Vagina (tissue), 2 donors: ENCODE results near the gene ZSCAN2. TPM values are rescaled to one million over a fixed set of nuclear protein-coding genes. Genes with fewer than 3 reads are reported as not detected.

Experiments
- DNase-seq, 2 donors: peaks; one replicate each; pipeline ENCODE4 v3.0.0-alpha.2; 2017; ENCODE audit errors: extremely low spot score in 2 of 2
- H3K27ac ChIP-seq: fragments of 200-600 bp; sonication (generic); one replicate; pipeline ENCODE4 v1.5.1; 2019
- H3K27me3 ChIP-seq: fragments of 200-600 bp; sonication (generic); one replicate; pipeline ENCODE4 v1.5.1; 2019
- H3K36me3 ChIP-seq, 2 donors: fragments of 200-600 bp; sonication (generic); one replicate each; pipeline ENCODE4 v1.5.1; 2017 to 2019
- H3K4me1 ChIP-seq: fragments of 200-600 bp; sonication (generic); one replicate; pipeline ENCODE4 v1.5.1; 2019
- H3K4me3 ChIP-seq, 2 donors: fragments of 200-600 bp; sonication (generic); 1 replicate in 1 of 2; 2 replicates in 1 of 2; pipeline ENCODE4 v1.5.1; 2016 to 2019
- H3K9me3 ChIP-seq: fragments of 200-600 bp; sonication (generic); one replicate; pipeline ENCODE4 v1.5.1; 2019
- CTCF ChIP-seq, 3 experiments: fragments of 450-650 bp in 2 of 3; fragments of 200-600 bp in 1 of 3; sonication (generic) in 1 of 3; IDR thresholded peaks; one replicate each; pipeline ENCODE4 v1.5.1; 2017 to 2019; ENCODE audit warnings: antibody characterized with exemption in 3 of 3, mild to moderate bottlenecking in 2 of 3, moderate library complexity in 2 of 3
- POLR2A ChIP-seq, 2 donors: fragments of 450-650 bp; IDR thresholded peaks; one replicate each; pipeline ENCODE4 v1.6.1; 2017; ENCODE audit warnings: antibody characterized with exemption in 2 of 2, mild to moderate bottlenecking in 2 of 2, moderate library complexity in 2 of 2
- POLR2AphosphoS5 ChIP-seq, 2 donors: sonication (generic); formaldehyde crosslinking; IDR thresholded peaks; one replicate each; pipeline ENCODE4 v1.9.0; 2017; ENCODE audit warnings: antibody characterized with exemption in 2 of 2, mild to moderate bottlenecking in 2 of 2, low read depth in 1 of 2; ENCODE audit not compliant: insufficient read depth in 1 of 2
- intact Hi-C: fragments of 100-400 bp; cut with DNase I; formaldehyde crosslinking; loops from one replicate; pipeline ENCODE4 v1.15.1; 2023
- total RNA-seq: library from RNA; depleted of rRNA; stranded (reverse); fragments of >200 nt; gene quantifications from one replicate; pipeline ENCODE4 v1.2.3, GENCODE V29; 2016

ZSCAN2 gene
- total RNA-seq, 1 donor from 2014 or later = 7.9 TPM

GRCh38 chr15:84597296-84597695, 3.5 kb upstream of the ZSCAN2 start:
- peaks cover 19% of the 10 kb centered on the region for H3K4me1 ChIP-seq
- DNase-seq = no peak
- no peak overlapping the region for H3K4me3 ChIP-seq
- H3K27me3 ChIP-seq = no peaks in the 10 kb centered on the region
- no peaks in the 10 kb centered on the region for H3K9me3 ChIP-seq
- TF ChIP-seq POLR2AphosphoS5 (IDR thresholded peaks at IDR 0.05; ENCODE audit: insufficient read depth in 1 of 2, low read depth in 1 of 2) (no peak), POLR2A (IDR thresholded peaks at IDR 0.05) (no peak), CTCF (IDR thresholded peaks at IDR 0.05) (no peak)
- no peaks in the 10 kb centered on the region for H3K36me3 ChIP-seq
- intact Hi-C loops = loop anchor here (10.0 kb wide), 1 partner anchor 218 kb away; the partner anchor contains the start of gene ALPK3
- H3K27ac ChIP-seq = no peak overlapping the region

- no peak for DNase-seq
- Histone ChIP-seq H3K4me3 (no peak overlapping the region), H3K9me3 (no peaks in the 10 kb centered on the region), H3K27ac (no peak overlapping the region), H3K4me1 (peaks cover 19% of the 10 kb centered on the region), H3K27me3 (no peaks in the 10 kb centered on the region), H3K36me3 (no peaks in the 10 kb centered on the region)
- intact Hi-C loops = loop anchor here (10.0 kb wide), 1 partner anchor 217 kb away; the partner anchor contains the start of gene ALPK3
- TF ChIP-seq POLR2A (IDR thresholded peaks at IDR 0.05) (no peak), CTCF (IDR thresholded peaks at IDR 0.05) (no peak), POLR2AphosphoS5 (IDR thresholded peaks at IDR 0.05; ENCODE audit: insufficient read depth in 1 of 2, low read depth in 1 of 2) (no peak)
These were observed 2.6 kb upstream of the ZSCAN2 start for GRCh38 chr15:84598250-84598649.

- Histone ChIP-seq H3K27me3 (no peaks in the 10 kb centered on the region), H3K36me3 (no peaks in the 10 kb centered on the region), H3K4me1 (peaks cover 19% of the 10 kb centered on the region), H3K27ac (no peak overlapping the region), H3K4me3 (no peak overlapping the region), H3K9me3 (no peaks in the 10 kb centered on the region)
- TF ChIP-seq POLR2A (IDR thresholded peaks at IDR 0.05) (no peak), CTCF (IDR thresholded peaks at IDR 0.05) (peak in 2 of 3 experiments; percentile 23 to 47)
- intact Hi-C loops = loop anchor here (10.0 kb wide), 1 partner anchor 216 kb away; the partner anchor contains the start of gene ALPK3
- DNase-seq = no peak
These were observed 1.8 kb upstream of the ZSCAN2 start for GRCh38 chr15:84598993-84599392.

- Histone ChIP-seq H3K27me3 (no peaks in the 10 kb centered on the region), H3K36me3 (peaks cover 0 to 2% of the 10 kb centered on the region in 2 donors), H3K9me3 (no peaks in the 10 kb centered on the region), H3K27ac (no peak overlapping the region), H3K4me3 (peak overlapping the region in 1 of 2 donors; percentile 93), H3K4me1 (peaks cover 19% of the 10 kb centered on the region)
- intact Hi-C loops = loop anchor here (5.0 to 10.0 kb wide), 2 partner anchors 215 to 327 kb away; partner anchors contain the start of gene ALPK3
- TF ChIP-seq POLR2A (IDR thresholded peaks at IDR 0.05) (no peak), CTCF (IDR thresholded peaks at IDR 0.05) (no peak)
- no peak for DNase-seq
These were observed 903 bp upstream of the ZSCAN2 start for GRCh38 chr15:84599906-84600305.

GRCh38 chr15:84600331-84600686, 500 bp upstream of the ZSCAN2 start:
- no peaks in the 10 kb centered on the region for H3K27me3 ChIP-seq
- H3K36me3 ChIP-seq = peaks cover 0 to 3% of the 10 kb centered on the region in 2 donors
- intact Hi-C loops = loop anchor here (5.0 kb wide), 1 partner anchor 327 kb away; no protein-coding TSS in a partner anchor
- peak in 1 of 2 donors; percentile 92 for DNase-seq
- peak overlapping the region; percentile 70 for H3K27ac ChIP-seq
- TF ChIP-seq POLR2AphosphoS5 (IDR thresholded peaks at IDR 0.05; ENCODE audit: insufficient read depth in 1 of 2, low read depth in 1 of 2) = no peak
- no peaks in the 10 kb centered on the region for H3K9me3 ChIP-seq
- peak overlapping the region; percentile 77 to 93 for H3K4me3 ChIP-seq
- peaks cover 19% of the 10 kb centered on the region for H3K4me1 ChIP-seq
